H1 (cell line): ENCODE measurements around the gene DOCK10. TPM values are rescaled to one million over a fixed set of nuclear protein-coding genes. Genes with fewer than 3 reads are reported as not detected.

ENCODE experiments used
- CTCF ChIA-PET: fragments of 300-600 bp; sonication (Branson Sonifier 250); formaldehyde crosslinking; loops from one replicate; lab custom pipeline; 2021; ENCODE audit not compliant: partially characterized antibody; lab: Charles Lee
- POLR2A ChIA-PET: fragments of 300-600 bp; sonication (Branson Sonifier 250); formaldehyde crosslinking; loops from one replicate; lab custom pipeline; 2021; ENCODE audit warnings: inconsistent platforms; ENCODE audit not compliant: partially characterized antibody; lab: Charles Lee
- DNase-seq, 2 experiments: peaks; one replicate each; pipeline versions ENCODE4 v3.0.0 to v3.0.0-alpha.2; 2010 to 2022; ENCODE audit warnings: low spot score in 2 of 2, low read depth in 1 of 2, mixed read lengths in 1 of 2
- FAIRE-seq: peaks from 2 replicates; lab custom pipeline; 2011; peaks lifted over from hg19 to GRCh38; lab: Jason Lieb, UNC
- H2AFZ ChIP-seq: 2 replicates; pipeline ENCODE4 v1.8.1; 2012; ENCODE audit warnings: low read length, inconsistent platforms
- H2AK5ac ChIP-seq: 2 replicates; pipeline ENCODE4 v1.6.1; 2013; ENCODE audit warnings: low read depth, low read length
- H2BK120ac ChIP-seq: replicated peaks from 2 replicates; pipeline ENCODE3; 2013; ENCODE audit warnings: low read depth, low read length, inconsistent platforms
- H2BK12ac ChIP-seq: 2 replicates; pipeline ENCODE4 v1.6.1; 2013; ENCODE audit warnings: low read depth, low read length
- H2BK15ac ChIP-seq: 2 replicates; pipeline ENCODE4 v1.6.1; 2013; ENCODE audit warnings: low read length
- H2BK20ac ChIP-seq: 2 replicates; pipeline ENCODE4 v1.6.1; 2013; ENCODE audit warnings: low read length
- H2BK5ac ChIP-seq: 2 replicates; pipeline ENCODE4 v1.6.1; 2013; ENCODE audit warnings: low read depth, low read length
- H3K14ac ChIP-seq: 2 replicates; pipeline ENCODE4 v1.6.1; 2013; ENCODE audit warnings: inconsistent platforms; ENCODE audit not compliant: insufficient read length
- H3K18ac ChIP-seq: 2 replicates; pipeline ENCODE4 v1.6.1; 2013; ENCODE audit warnings: low read length; ENCODE audit errors: extremely low read depth
- H3K23ac ChIP-seq: 2 replicates; pipeline ENCODE4 v1.6.1; 2013; ENCODE audit warnings: inconsistent platforms; ENCODE audit not compliant: insufficient read length
- H3K23me2 ChIP-seq: 2 replicates; pipeline ENCODE4 v1.6.1; 2013; ENCODE audit warnings: low read depth, low read length
- H3K27ac ChIP-seq: 2 replicates; pipeline ENCODE4 v1.6.1; 2011; ENCODE audit warnings: low read depth, low read length, inconsistent platforms
- H3K27me3 ChIP-seq, 4 experiments: replicated peaks in 1 of 4; 1 replicate in 1 of 4; 2 replicates in 3 of 4; pipeline versions ENCODE4 v1.6.1 to v1.8.1; 2011 to 2013; ENCODE audit warnings: low read length in 3 of 4, mild to moderate bottlenecking in 3 of 4, inconsistent platforms in 2 of 4, mixed read lengths in 2 of 4, moderate library complexity in 1 of 4; ENCODE audit not compliant: control insufficient read depth in 3 of 4, insufficient read depth in 3 of 4; ENCODE audit errors: extremely low read depth in 1 of 4
- H3K36me3 ChIP-seq, 4 experiments: 2 replicates each; pipeline versions ENCODE4 v1.6.1 to v1.8.1; 2011 to 2013; ENCODE audit warnings: mild to moderate bottlenecking in 4 of 4, low read length in 3 of 4, moderate library complexity in 2 of 4, control low read depth in 1 of 4, inconsistent platforms in 1 of 4; ENCODE audit not compliant: insufficient read depth in 4 of 4, control insufficient read depth in 2 of 4
- H3K4ac ChIP-seq: replicated peaks from 2 replicates; pipeline ENCODE3; 2013; ENCODE audit warnings: low read length, low read depth, mixed read lengths, inconsistent platforms; ENCODE audit not compliant: insufficient read length
- H3K4me1 ChIP-seq, 4 experiments: replicated peaks in 1 of 4; 1 replicate in 1 of 4; 2 replicates in 3 of 4; pipeline versions ENCODE4 v1.6.1 to v1.8.1; 2011 to 2013; ENCODE audit warnings: low read length in 3 of 4, inconsistent platforms in 2 of 4, mixed read lengths in 1 of 4; ENCODE audit not compliant: insufficient read depth in 4 of 4, control insufficient read depth in 3 of 4
- H3K4me2 ChIP-seq, 2 experiments: 2 replicates each; pipeline versions ENCODE4 v1.6.1 to v1.8.1; 2011 to 2013; ENCODE audit warnings: low read depth in 2 of 2, low read length in 2 of 2, control low read depth in 1 of 2, inconsistent platforms in 1 of 2, mild to moderate bottlenecking in 1 of 2; ENCODE audit not compliant: insufficient read depth in 1 of 2
- H3K4me3 ChIP-seq, 4 experiments: fragments of 200-600, 300-600 bp in 1 of 4; sonication (generic), shearing (Covaris generic), sonication (Bioruptor Twin) in 1 of 4; 2 replicates each; pipeline versions ENCODE4 v1.5.1 to v1.8.1; 2011 to 2016; ENCODE audit warnings: low read length in 4 of 4, low read depth in 3 of 4, control low read depth in 2 of 4, inconsistent platforms in 2 of 4, mild to moderate bottlenecking in 2 of 4, mixed read lengths in 1 of 4, moderate library complexity in 1 of 4; ENCODE audit not compliant: insufficient read depth in 2 of 4; ENCODE audit errors: extremely low read depth in 1 of 4
- H3K56ac ChIP-seq: replicated peaks from 2 replicates; pipeline ENCODE3; 2013; ENCODE audit warnings: low read depth, mild to moderate bottlenecking, mixed read lengths, low read length, inconsistent platforms; ENCODE audit not compliant: insufficient read length
- H3K79me1 ChIP-seq: 2 replicates; pipeline ENCODE4 v1.6.1; 2013; ENCODE audit warnings: low read depth, low read length, control low read depth
- H3K79me2 ChIP-seq, 2 experiments: 2 replicates each; pipeline versions ENCODE4 v1.6.1 to v1.8.1; 2012 to 2013; ENCODE audit warnings: low read length in 2 of 2, mild to moderate bottlenecking in 2 of 2, inconsistent platforms in 1 of 2; ENCODE audit not compliant: insufficient read depth in 2 of 2, control insufficient read depth in 1 of 2
- H3K9ac ChIP-seq, 4 experiments: replicated peaks in 1 of 4; 1 replicate in 1 of 4; 2 replicates in 3 of 4; pipeline versions ENCODE4 v1.6.1 to v1.8.1; 2011 to 2013; ENCODE audit warnings: low read depth in 3 of 4, low read length in 3 of 4, control low read depth in 2 of 4, mild to moderate bottlenecking in 2 of 4, moderate library complexity in 2 of 4, inconsistent platforms in 1 of 4; ENCODE audit errors: extremely low read depth in 1 of 4
- H3K9me3 ChIP-seq, 2 experiments: 2 replicates each; pipeline versions ENCODE4 v1.6.1 to v1.8.1; 2012 to 2013; ENCODE audit warnings: mild to moderate bottlenecking in 2 of 2, moderate library complexity in 2 of 2, control low read depth in 1 of 2, inconsistent platforms in 1 of 2, low read depth in 1 of 2, low read length in 1 of 2, mixed read lengths in 1 of 2; ENCODE audit not compliant: insufficient read depth in 2 of 2
- H4K20me1 ChIP-seq, 2 experiments: replicated peaks in 1 of 2; 2 replicates each; pipeline versions ENCODE3 to v1.8.1; 2011 to 2013; ENCODE audit warnings: inconsistent platforms in 2 of 2, low read length in 2 of 2, mild to moderate bottlenecking in 1 of 2; ENCODE audit not compliant: insufficient read depth in 2 of 2, control insufficient read depth in 1 of 2
- H4K5ac ChIP-seq: 2 replicates; pipeline ENCODE4 v1.6.1; 2013; ENCODE audit warnings: low read length, low read depth, mixed read lengths, inconsistent platforms; ENCODE audit not compliant: insufficient read length
- H4K8ac ChIP-seq: 2 replicates; pipeline ENCODE4 v1.8.0; 2013; ENCODE audit warnings: mild to moderate bottlenecking, moderate library complexity, low read length, inconsistent platforms; ENCODE audit not compliant: insufficient read depth; ENCODE audit errors: extremely low read depth
- H4K91ac ChIP-seq: replicated peaks from 2 replicates; pipeline ENCODE3; 2013; ENCODE audit warnings: low read length, mixed read lengths, inconsistent platforms; ENCODE audit not compliant: insufficient read length
- CHD2 ChIP-seq: IDR thresholded peaks from 2 replicates; pipeline ENCODE4 v1.6.1; 2012; ENCODE audit warnings: low read length, improper control_type of control experiment
- HDAC2 ChIP-seq, 2 experiments: fragments of 300-600 bp in 1 of 2; sonication (generic) in 1 of 2; IDR thresholded peaks; 2 replicates each; pipeline ENCODE4 v1.6.1; 2011 to 2012; ENCODE audit warnings: low read depth in 2 of 2, low read length in 2 of 2, mild to moderate bottlenecking in 2 of 2, moderate library complexity in 2 of 2, borderline replicate concordance in 1 of 2, inconsistent platforms in 1 of 2
- PHF8 ChIP-seq: fragments of 200-600 bp; sonication (generic); conservative IDR thresholded peaks from 2 replicates; pipeline ENCODE4 v1.7.1; 2012; ENCODE audit warnings: low read depth, mild to moderate bottlenecking, inconsistent platforms, low read length, moderate library complexity
- SAP30 ChIP-seq: fragments of 300-600 bp; sonication (generic); IDR thresholded peaks from 2 replicates; pipeline ENCODE4 v1.7.1; 2012; ENCODE audit warnings: low read length, moderate library complexity, mild to moderate bottlenecking, inconsistent platforms; ENCODE audit not compliant: insufficient read depth, insufficient replicate concordance
- SP4 ChIP-seq: IDR thresholded peaks from 2 replicates; pipeline ENCODE4 v1.6.1; 2012; ENCODE audit warnings: low read length, inconsistent platforms
- TCF12 ChIP-seq: IDR thresholded peaks from 2 replicates; pipeline ENCODE4 v1.6.1; 2011; ENCODE audit warnings: low read depth, mild to moderate bottlenecking, low read length
- WGBS, 2 experiments: shearing (Covaris generic) in 1 of 2; methylation state at CpG; one replicate each; pipeline versions ENCODE4 v1.1.6 to v1.1.7; 2013 to 2015; ENCODE audit warnings: low lambda C conversion rate in 2 of 2, mixed read lengths in 2 of 2, inconsistent platforms in 1 of 2, low coverage in 1 of 2, missing lambda C conversion rate in 1 of 2; ENCODE audit not compliant: insufficient replicate concordance in 2 of 2, insufficient coverage in 1 of 2, insufficient read length in 1 of 2; ENCODE audit errors: extremely low coverage in 1 of 2, missing lambda C conversion rate in 1 of 2; 5-methylcytosine and 5-hydroxymethylcytosine counted together
- polyA plus RNA-seq, 7 experiments: library from polyadenylated mRNA; depleted of rRNA in 3 of 7; stranded (reverse) in 5 of 7; unstranded in 2 of 7; fragments of >200 nt in 5 of 7; fragments of 200-250 nt in 2 of 7; gene quantifications; 1 replicate in 5 of 7; 2 replicates in 1 of 7; 4 replicates in 1 of 7; pipeline versions ENCODE4 v1.2.1 to v1.2.3, GENCODE V29; 2011 to 2013; ENCODE audit warnings: missing spikeins in 2 of 7, mixed read lengths in 2 of 7
- total RNA-seq: library from RNA; stranded (reverse); fragmentation: NEBNext Ultra II Directional; extraction: Animal tissue kit (Norgen Biotek cat#: 25700); gene quantifications from 2 replicates; pipeline ENCODE4 v1.2.1, GENCODE V29; 2021

The DOCK10 gene
- total and polyA plus RNA-seq, 2 of the 8 experiments (the other 6 are each of a cell fraction or from before 2014, with no cell fraction given), result 0.33 to 1.6 TPM

- whole genome bisulfite sequencing, 2 experiments, result 79% methylated on average over 3 of the region's 3 CpGs; no CpG with 5 or more reads in 1 of the 2 experiments
- TF ChIP-seq TCF12, result no peak
- TF ChIP-seq SP4, result no peak
- TF ChIP-seq PHF8, result no peak
- TF ChIP-seq CHD2, result no peak
- TF ChIP-seq HDAC2 (IDR thresholded peaks at IDR 0.05; ENCODE audit: borderline replicate concordance in 1 of 2, low read depth in 2 of 2, low read length in 2 of 2), result no peak
- no peak for TF ChIP-seq SAP30
Measured at GRCh38 chr2:225020168-225020849, 22.0 kb downstream of the DOCK10 start.

More at GRCh38 chr2:225020168-225020849, 22.0 kb downstream of the DOCK10 start:
- Histone ChIP-seq H3K36me3 (no peaks in the 10 kb centered on the region), H2AK5ac (no peak overlapping the region), H4K91ac (no peak overlapping the region), H3K79me2 (no peaks in the 10 kb centered on the region), H3K23me2 (no peaks in the 10 kb centered on the region), H3K4ac (no peak overlapping the region), H2BK20ac (no peak overlapping the region), H3K4me3 (no peak overlapping the region), H2BK15ac (no peak overlapping the region), H2BK120ac (no peak overlapping the region), H2BK12ac (no peak overlapping the region), H2AFZ (no peak overlapping the region), H3K4me1 (no peaks in the 10 kb centered on the region), H3K9me3 (no peaks in the 10 kb centered on the region), H3K23ac (no peak overlapping the region), H3K56ac (no peak overlapping the region), H4K5ac (no peak overlapping the region), H3K9ac (no peak overlapping the region), H4K8ac (no peak overlapping the region), H3K18ac (no peak overlapping the region), H3K14ac (no peak overlapping the region), H3K27ac (no peak overlapping the region), H3K27me3 (no peaks in the 10 kb centered on the region), H4K20me1 (no peaks in the 10 kb centered on the region), H3K4me2 (no peak overlapping the region), H2BK5ac (no peak overlapping the region), H3K79me1 (no peaks in the 10 kb centered on the region)
- FAIRE-seq (no peak), DNase-seq (no peak)
- ChIA-PET POLR2A (no interaction called here), CTCF (interaction anchor here (0.6 to 3.0 kb wide), 5 partner anchors 9 to 244 kb away, joined by 3 to 9 read pairs (median 4); no protein-coding TSS in a partner anchor)
